Astrocyte of the spinal cord (primary cell): Measurements from ENCODE around the gene IQGAP1.
"Not testable (repeated sequence)": the region's sequence is repeated elsewhere in the genome, so short reads cannot be mapped to it uniquely, and the experiment has no call there.

Experiments
- DNase-seq: peaks from one replicate; pipeline ENCODE4 v3.0.0; 2011; ENCODE audit warnings: low read depth, low spot score
- H3K4me3 ChIP-seq: 2 replicates; pipeline ENCODE4 v1.5.1; 2011; ENCODE audit warnings: low read depth, mild to moderate bottlenecking, low read length, moderate library complexity
- in situ Hi-C: cut with HindIII; loops from 2 replicates; pipeline ENCODE4 v1.10.0; 2017; ENCODE audit warnings: low sequenced_read_pairs
- TF ChIP-seq, protein P1 (sequence below): IDR thresholded peaks from 2 replicates; pipeline ENCODE4 v1.5.1; 2012; ENCODE audit warnings: low read depth, mild to moderate bottlenecking, low read length, inconsistent platforms

IQGAP1 gene

DNA sequence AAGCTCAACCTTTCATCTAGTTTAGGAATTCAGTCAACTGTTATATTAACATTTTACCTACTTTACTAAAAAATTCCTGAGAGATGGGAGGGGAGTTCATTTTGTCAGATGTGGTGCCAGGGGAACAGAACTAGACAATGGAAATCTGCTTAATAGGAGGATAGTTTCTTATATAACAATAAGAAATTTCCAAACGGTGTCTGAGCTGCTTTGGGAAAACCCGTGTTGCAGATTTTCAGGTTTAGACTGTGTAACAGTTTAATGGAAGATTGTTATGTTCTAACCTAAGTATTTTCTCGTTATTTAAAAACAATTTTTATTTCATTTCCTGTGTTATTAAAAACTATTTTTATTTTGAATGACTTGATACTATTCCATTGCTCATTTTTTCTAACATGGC is 19.3 kb downstream of the IQGAP1 start:
- DNase-seq = no peak
- in situ Hi-C loops = no loop called here
- H3K4me3 ChIP-seq = no peak overlapping the region
- TF ChIP-seq, protein P1, sequence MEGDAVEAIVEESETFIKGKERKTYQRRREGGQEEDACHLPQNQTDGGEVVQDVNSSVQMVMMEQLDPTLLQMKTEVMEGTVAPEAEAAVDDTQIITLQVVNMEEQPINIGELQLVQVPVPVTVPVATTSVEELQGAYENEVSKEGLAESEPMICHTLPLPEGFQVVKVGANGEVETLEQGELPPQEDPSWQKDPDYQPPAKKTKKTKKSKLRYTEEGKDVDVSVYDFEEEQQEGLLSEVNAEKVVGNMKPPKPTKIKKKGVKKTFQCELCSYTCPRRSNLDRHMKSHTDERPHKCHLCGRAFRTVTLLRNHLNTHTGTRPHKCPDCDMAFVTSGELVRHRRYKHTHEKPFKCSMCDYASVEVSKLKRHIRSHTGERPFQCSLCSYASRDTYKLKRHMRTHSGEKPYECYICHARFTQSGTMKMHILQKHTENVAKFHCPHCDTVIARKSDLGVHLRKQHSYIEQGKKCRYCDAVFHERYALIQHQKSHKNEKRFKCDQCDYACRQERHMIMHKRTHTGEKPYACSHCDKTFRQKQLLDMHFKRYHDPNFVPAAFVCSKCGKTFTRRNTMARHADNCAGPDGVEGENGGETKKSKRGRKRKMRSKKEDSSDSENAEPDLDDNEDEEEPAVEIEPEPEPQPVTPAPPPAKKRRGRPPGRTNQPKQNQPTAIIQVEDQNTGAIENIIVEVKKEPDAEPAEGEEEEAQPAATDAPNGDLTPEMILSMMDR = no peak

DNA sequence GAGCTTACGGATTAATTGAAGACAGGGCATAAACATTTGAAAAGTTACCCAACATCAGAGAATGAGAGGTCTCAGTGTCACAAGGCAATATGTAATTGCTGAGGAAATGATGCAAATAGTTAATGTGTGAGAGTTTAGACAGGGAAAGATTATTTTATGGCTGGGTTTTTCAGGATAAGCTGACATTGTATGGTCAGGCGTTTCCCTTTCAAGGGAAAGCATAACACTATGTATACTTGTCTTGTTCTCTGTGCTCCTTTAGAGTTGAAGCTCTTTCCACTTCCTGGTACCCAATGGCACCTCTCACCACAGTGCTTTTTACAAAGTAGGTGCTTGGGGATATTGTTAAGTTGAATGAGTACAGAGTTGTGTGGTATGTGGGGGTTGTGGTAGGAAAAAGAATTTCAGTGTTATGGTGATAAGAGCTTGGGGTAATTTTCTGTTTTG is 19.9 kb downstream of the IQGAP1 start:
- TF ChIP-seq, protein P1 = no peak
- in situ Hi-C loops = no loop called here
- DNase-seq = no peak
- H3K4me3 ChIP-seq = no peak overlapping the region

DNA sequence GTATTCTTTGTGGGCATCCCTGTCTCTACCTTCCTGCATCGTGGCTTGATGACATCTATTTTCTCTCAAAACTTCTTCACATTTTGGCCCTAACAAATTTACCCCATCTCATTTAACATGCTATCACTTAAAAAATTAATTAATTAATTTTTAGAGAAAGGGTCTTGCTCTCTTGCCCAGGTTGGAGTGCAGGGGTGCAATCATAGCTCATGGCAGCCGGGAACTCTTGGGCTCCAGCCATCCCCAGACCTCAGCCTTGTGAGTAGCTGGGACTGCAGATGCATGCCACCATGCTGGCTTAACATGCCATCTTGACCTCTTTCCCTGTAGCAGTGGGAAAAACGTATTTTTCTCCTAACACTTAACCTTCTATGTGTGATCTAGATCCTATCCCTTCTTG is 20.6 kb downstream of the IQGAP1 start:
- no peak for DNase-seq
- no peak overlapping the region for H3K4me3 ChIP-seq
- TF ChIP-seq, protein P1 = no peak
- in situ Hi-C loops = no loop called here

DNA sequence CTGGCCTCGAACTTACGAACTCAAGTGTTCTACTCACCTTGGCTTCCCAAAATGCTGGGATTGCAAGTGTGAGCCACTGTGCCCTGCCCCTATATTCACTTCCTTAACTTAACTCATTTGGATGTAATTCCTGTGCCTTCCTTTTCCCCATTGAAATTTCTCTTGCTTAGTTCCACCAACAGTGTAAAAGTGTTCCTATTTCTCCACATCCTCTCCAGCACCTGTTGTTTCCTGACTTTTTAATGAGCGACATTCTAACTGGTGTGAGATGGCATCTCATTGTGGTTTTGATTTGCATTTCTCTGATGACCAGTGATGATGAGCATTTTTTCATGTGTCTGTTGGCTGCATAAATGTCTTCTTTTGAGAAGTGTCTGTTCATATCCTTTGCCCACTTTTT is 21.5 kb downstream of the IQGAP1 start:
- H3K4me3 ChIP-seq, DNase-seq, in situ Hi-C loops: not testable (repeated sequence)

DNA sequence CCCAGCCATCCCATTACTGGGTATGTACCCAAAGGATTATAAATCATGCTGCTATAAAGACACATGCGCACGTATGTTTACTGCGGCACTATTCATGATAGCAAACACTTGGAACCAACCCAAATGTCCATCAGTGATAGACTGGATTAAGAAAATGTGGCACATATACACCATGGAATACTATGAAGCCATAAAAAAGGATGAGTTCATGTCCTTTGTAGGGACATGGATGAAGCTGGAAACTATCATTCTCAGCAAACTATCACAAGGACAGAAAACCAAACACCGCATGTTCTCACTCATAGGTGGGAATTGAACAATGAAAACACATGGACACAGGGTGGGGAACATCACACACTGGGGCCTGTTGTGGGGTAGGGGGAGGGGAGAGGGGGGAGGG is 22.3 kb downstream of the IQGAP1 start:
- H3K4me3 ChIP-seq, in situ Hi-C loops, DNase-seq: not testable (repeated sequence)

DNA sequence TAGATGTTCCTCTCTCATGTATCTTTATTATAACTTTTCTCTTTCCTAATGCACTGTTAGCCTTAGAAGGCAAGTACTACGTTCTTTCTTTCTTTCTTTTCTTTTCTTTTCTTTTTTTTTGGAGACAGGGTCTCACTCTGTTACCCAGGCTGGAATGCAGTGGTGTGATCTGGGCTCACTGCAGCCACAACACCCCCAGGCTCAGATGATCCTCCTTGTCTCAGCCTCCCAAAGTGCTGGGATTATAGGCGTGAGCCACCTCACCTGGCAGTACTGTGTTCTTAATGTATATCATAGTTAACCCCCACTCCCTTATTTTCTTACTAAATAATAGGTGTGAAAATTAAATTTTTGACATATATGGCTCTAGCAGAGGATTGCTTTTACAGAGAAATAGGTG is 23.1 kb downstream of the IQGAP1 start:
- no peak for DNase-seq
- TF ChIP-seq, protein P1 = no peak
- in situ Hi-C loops = no loop called here
- no peak overlapping the region for H3K4me3 ChIP-seq

DNA sequence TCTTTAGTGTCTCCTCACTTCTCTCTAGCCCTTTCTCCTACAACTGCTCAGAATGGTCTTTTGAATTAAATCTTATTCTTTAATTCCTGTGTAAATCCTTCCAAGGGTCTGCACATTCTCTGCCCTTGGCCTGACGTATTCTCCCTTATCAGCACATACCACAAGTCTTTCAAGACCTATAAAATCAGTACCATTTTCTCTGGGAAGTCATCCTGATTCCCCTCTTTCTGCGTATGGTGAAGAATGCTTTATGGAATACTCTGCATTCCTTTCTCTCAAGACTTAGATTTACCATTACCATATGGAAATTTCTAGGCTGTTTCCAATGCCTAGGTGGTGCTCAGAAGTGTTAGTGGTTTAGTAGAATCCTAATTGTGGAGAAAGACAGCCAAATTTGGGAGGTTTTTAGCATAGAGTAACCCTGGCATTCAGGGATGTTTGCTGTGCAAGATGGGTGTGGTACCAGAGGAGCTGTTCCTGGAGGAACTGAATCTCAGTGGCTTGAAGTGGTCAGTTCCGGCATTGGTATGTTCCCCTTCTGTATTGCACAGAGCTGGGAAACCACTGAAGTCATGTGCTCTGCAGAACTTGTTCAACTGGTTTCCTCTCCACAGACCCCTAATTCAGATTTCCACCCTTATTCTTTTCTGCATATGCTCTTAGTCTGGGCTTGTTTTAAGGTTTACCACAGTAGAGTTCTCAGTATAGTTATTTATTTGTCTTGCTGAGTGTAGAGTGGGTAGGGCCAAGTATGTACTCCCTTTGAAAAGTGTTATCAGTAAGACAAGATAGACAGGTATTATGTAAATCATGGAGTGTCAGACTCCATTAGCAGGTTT is 24.5 kb downstream of the IQGAP1 start:
- peak; percentile 72 for DNase-seq
- in situ Hi-C loops = no loop called here
- no peak overlapping the region for H3K4me3 ChIP-seq
- TF ChIP-seq, protein P1 = no peak
